ENCODE data around the gene KHK.

The KHK gene

DNA sequence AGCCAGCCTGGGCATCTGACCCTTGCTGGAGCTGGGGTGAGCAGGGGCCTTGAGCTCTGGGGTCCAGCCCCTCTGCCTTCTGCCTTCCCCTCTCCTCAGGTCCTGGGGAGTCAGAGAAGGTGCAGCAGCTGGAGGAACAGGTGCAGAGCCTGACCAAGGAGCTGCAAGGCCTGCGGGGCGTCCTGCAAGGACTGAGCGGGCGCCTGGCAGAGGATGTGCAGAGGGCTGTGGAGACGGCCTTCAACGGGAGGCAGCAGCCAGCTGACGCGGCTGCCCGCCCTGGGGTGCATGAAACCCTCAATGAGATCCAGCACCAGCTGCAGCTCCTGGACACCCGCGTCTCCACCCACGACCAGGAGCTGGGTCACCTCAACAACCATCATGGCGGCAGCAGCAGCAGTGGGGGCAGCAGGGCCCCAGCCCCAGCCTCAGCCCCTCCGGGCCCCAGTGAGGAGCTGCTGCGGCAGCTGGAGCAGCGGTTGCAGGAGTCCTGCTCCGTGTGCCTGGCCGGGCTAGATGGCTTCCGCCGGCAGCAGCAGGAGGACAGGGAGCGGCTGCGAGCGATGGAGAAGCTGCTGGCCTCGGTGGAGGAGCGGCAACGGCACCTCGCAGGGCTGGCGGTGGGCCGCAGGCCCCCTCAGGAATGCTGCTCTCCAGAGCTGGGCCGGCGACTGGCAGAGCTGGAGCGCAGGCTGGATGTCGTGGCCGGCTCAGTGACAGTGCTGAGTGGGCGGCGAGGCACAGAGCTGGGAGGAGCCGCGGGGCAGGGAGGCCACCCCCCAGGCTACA lies 4.4 kb upstream of the KHK start:
- H3K27ac Mint-ChIP-seq = peak overlapping the region; percentile 89
- peaks cover 6% of the 10 kb centered on the region for H3K27me3 Mint-ChIP-seq
- intact Hi-C loops (cut with micrococcal nuclease) = loop anchor here (1.0 to 5.0 kb wide), 3 partner anchors 11 to 120 kb away; partner anchors contain the start of genes AGBL5 and OST4
- H3K9me3 Mint-ChIP-seq = no peaks in the 10 kb centered on the region
- H3K4me3 Mint-ChIP-seq = no peak overlapping the region
- H3K4me1 Mint-ChIP-seq (ENCODE audit: low read depth) = peaks cover 73% of the 10 kb centered on the region
- no peaks in the 10 kb centered on the region for H3K36me3 Mint-ChIP-seq (ENCODE audit: low read depth)

DNA sequence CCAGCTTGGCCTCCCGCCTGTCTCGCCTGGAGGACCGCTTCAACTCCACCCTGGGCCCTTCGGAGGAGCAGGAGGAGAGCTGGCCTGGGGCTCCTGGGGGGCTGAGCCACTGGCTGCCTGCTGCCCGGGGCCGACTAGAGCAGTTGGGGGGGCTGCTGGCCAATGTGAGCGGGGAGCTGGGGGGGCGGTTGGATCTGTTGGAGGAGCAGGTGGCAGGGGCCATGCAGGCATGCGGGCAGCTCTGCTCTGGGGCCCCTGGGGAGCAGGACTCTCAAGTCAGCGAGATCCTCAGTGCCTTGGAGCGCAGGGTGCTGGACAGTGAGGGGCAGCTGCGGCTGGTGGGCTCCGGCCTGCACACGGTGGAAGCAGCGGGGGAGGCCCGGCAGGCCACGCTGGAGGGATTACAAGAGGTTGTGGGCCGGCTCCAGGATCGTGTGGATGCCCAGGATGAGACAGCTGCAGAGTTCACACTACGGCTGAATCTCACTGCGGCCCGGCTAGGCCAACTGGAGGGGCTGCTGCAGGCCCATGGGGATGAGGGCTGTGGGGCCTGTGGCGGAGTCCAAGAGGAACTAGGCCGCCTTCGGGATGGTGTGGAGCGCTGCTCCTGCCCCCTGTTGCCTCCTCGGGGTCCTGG lies 3.7 kb upstream of the KHK start:
- H3K4me1 Mint-ChIP-seq (ENCODE audit: low read depth) = peaks cover 69% of the 10 kb centered on the region
- H3K4me3 Mint-ChIP-seq = no peak overlapping the region
- H3K9me3 Mint-ChIP-seq = no peaks in the 10 kb centered on the region
- H3K27me3 Mint-ChIP-seq = peaks cover 6% of the 10 kb centered on the region
- intact Hi-C loops (cut with micrococcal nuclease) = loop anchor here (5.0 kb wide), 1 partner anchor 121 kb away; no protein-coding TSS in a partner anchor
- H3K27ac Mint-ChIP-seq = peak overlapping the region; percentile 89
- no peaks in the 10 kb centered on the region for H3K36me3 Mint-ChIP-seq (ENCODE audit: low read depth)

- Mint-ChIP-seq H3K4me3 (no peak overlapping the region), H3K36me3 (ENCODE audit: low read depth) (no peaks in the 10 kb centered on the region), H3K27ac (peak overlapping the region; percentile 89), H3K27me3 (peaks cover 3% of the 10 kb centered on the region), H3K9me3 (no peaks in the 10 kb centered on the region), H3K4me1 (ENCODE audit: low read depth) (peaks cover 67% of the 10 kb centered on the region)
- intact Hi-C loops (cut with micrococcal nuclease) = loop anchor here (5.0 kb wide), 1 partner anchor 121 kb away; no protein-coding TSS in a partner anchor
These were observed 2.9 kb upstream of the KHK start for GRCh38 chr2:27083410-27084296.

DNA sequence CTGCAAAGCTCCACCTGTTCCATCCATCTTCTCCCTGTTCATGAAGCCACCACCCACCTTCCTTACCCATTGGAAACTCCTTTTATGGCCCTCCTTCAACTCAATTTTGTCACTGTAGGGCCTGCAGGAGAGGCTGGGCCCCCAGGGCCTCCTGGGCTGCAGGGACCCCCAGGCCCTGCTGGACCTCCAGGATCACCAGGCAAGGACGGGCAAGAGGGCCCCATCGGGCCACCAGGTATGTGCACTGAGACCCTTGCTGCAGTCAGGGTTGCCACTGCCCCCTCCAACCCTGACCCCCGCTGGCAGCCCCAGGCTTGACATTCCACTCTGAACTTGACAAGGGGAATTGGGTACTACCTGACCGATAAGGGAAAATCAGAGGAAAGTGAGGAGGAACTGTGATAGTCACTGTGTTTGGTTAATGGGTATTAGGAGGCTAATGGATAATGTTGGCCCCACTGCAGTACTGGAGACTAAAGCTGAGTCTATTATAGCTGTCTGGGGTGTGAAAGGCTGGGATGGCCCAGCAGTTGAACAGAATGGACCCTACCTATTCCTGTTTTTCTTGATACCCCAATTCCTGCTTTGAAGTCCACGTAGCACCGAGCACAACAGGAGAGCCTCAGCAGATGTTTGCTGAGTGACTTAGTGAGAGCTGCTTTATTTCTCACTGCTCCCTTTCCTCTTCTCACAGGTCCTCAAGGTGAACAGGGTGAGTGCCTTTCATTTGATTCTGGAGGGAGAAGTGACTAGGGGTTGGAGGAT lies 2.1 kb upstream of the KHK start:
- H3K27me3 Mint-ChIP-seq = peaks cover 2% of the 10 kb centered on the region
- H3K9me3 Mint-ChIP-seq = no peaks in the 10 kb centered on the region
- peaks cover 65% of the 10 kb centered on the region for H3K4me1 Mint-ChIP-seq (ENCODE audit: low read depth)
- no peak overlapping the region for H3K4me3 Mint-ChIP-seq
- no peaks in the 10 kb centered on the region for H3K36me3 Mint-ChIP-seq (ENCODE audit: low read depth)
- intact Hi-C loops (cut with micrococcal nuclease) = loop anchor here (5.0 kb wide), 2 partner anchors 122 to 128 kb away; partner anchors contain the start of genes ATRAID and SLC5A6
- H3K27ac Mint-ChIP-seq = peak overlapping the region; percentile 89

DNA sequence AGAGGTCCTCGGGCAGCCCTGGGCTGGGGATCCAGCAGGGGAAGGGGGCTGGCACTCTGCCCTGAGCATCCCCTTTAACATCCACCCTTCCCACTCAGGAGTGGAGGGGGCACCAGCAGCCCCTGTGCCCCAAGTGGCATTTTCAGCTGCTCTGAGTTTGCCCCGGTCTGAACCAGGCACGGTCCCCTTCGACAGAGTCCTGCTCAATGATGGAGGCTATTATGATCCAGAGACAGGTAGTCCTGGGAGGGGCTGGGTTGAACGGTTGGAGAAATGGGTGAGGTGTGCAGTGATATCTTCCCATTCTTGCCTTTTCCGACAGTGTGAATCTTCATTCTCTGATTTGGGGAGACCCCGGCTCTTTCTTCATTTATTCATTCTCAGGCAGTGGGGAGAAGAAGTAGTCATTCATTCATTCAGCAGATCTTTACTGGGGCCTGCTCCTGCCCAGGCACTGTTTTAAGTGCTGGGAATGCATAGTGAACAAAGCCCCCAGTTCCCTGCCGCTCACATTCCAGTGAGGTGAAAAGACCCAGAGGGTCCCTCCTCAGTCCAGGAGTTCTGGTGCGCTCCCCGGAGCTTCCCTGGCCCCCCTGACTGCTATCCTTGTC lies 1.4 kb upstream of the KHK start:
- no peaks in the 10 kb centered on the region for H3K9me3 Mint-ChIP-seq
- peak overlapping the region; percentile 89 for H3K27ac Mint-ChIP-seq
- no peaks in the 10 kb centered on the region for H3K36me3 Mint-ChIP-seq (ENCODE audit: low read depth)
- H3K4me3 Mint-ChIP-seq = peak overlapping the region; percentile 87
- intact Hi-C loops (cut with micrococcal nuclease) = loop anchor here (5.0 kb wide), 1 partner anchor 127 kb away; the partner anchor contains the start of genes ATRAID and SLC5A6
- peaks cover 2% of the 10 kb centered on the region for H3K27me3 Mint-ChIP-seq
- H3K4me1 Mint-ChIP-seq (ENCODE audit: low read depth) = peaks cover 60% of the 10 kb centered on the region

GRCh38 chr2:27085673-27086089 lies 891 bp upstream of the KHK start:
- Mint-ChIP-seq H3K27me3 (peaks cover 2% of the 10 kb centered on the region), H3K27ac (peak overlapping the region; percentile 89), H3K4me3 (peak overlapping the region; percentile 87), H3K9me3 (no peaks in the 10 kb centered on the region), H3K36me3 (ENCODE audit: low read depth) (no peaks in the 10 kb centered on the region), H3K4me1 (ENCODE audit: low read depth) (peaks cover 55% of the 10 kb centered on the region)
- intact Hi-C loops (cut with micrococcal nuclease) = loop anchor here (5.0 kb wide), 1 partner anchor 127 kb away; the partner anchor contains the start of genes ATRAID and SLC5A6

DNA sequence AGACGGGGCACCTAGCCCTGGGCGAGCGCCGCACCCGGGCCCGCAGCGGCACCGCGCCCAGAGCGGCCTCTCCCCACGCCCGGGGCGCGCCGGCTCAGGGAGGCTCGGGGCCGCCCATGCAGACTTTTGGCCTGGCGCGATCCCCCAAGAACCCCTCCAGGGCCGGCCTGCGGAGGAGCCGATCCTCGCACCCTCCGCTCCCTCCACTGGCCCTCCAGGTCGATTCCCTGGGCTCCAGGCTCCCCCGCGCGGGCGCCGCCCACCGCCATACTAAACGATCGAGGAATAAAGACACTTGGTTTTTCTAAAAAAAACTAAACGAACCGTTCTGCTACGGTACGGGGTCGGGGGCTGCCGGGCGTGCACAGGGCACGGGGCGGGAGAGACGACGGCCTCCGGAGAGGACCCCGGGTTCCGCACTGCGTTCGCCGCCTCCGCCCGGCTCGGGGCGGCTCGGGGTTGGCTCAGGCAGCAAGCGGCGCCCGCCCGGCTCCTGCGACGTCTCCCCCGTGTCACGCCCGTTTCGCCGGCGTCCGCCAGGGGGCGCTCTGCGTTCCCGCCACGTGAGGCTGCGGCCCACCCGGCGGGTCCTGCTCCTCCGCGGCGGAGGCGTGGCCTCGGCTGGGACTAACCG lies 365 bp upstream of the KHK start:
- Mint-ChIP-seq H3K27ac (peak overlapping the region; percentile 89), H3K4me3 (peak overlapping the region; percentile 87), H3K36me3 (ENCODE audit: low read depth) (no peaks in the 10 kb centered on the region), H3K9me3 (no peaks in the 10 kb centered on the region), H3K27me3 (peaks cover 2% of the 10 kb centered on the region), H3K4me1 (ENCODE audit: low read depth) (peaks cover 50% of the 10 kb centered on the region)
- intact Hi-C loops (cut with micrococcal nuclease) = loop anchor here (5.0 kb wide), 1 partner anchor 126 kb away; the partner anchor contains the start of genes ATRAID and SLC5A6

DNA sequence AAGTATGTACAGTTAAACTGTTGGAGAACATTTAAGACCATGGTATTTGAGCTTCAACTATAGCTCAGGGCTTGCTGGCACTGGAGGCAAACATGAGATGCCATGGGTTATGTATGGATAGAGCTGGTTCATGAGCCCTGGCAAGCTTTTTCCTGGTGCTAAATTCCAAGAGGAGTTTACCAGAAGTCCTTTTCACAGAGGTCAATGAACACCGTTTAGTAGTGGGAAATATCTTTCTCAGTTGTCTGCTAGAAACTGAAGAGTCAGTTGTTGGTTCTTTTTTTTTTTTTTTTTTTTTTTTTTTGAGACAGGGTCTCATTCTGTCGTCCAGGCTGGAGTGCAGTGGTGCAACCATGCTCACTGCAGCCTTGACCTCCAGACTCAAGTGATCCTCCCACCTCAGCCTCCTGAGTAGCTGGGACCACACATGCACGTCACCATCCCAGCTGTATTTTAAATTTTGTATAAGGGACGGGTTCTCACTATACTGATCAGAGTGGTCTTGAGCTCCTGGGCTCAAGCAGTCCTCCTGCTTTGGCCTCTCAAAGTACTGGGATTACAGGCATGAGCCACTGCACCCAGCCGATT lies 1.3 kb downstream of the KHK start:
- H3K27ac Mint-ChIP-seq = no peak overlapping the region
- H3K9me3 Mint-ChIP-seq = no peaks in the 10 kb centered on the region
- H3K4me3 Mint-ChIP-seq = no peak overlapping the region

DNA sequence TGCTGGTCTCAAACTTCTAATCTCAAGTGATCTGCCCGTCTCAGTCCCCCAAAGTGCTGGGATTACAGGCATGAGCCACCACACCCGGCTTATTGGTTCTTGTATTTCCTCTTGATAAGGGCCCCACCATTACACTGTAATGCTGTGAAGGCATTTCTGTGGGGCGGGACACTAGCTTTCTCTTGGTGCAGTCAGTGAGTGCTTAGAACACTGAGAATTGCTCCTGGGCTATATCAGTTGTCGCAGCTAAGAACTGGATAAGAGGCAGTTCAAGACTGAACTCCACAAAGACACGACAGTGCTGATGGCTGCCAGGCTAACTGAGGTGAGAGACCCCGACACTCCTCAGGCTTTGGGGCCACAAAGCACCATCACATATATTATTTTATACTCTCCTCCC lies 2.1 kb downstream of the KHK start:
- intact Hi-C loops (cut with micrococcal nuclease) = loop anchor here (5.0 kb wide), 1 partner anchor 124 kb away; the partner anchor contains the start of genes ATRAID and SLC5A6
- no peaks in the 10 kb centered on the region for H3K36me3 Mint-ChIP-seq (ENCODE audit: low read depth)
- peaks cover 32% of the 10 kb centered on the region for H3K4me1 Mint-ChIP-seq (ENCODE audit: low read depth)
- no peak overlapping the region for H3K27ac Mint-ChIP-seq
- no peaks in the 10 kb centered on the region for H3K9me3 Mint-ChIP-seq
- no peak overlapping the region for H3K4me3 Mint-ChIP-seq
- peaks cover 2% of the 10 kb centered on the region for H3K27me3 Mint-ChIP-seq

More for the DNA sequence above, 1.3 kb downstream of the KHK start:
- Mint-ChIP-seq H3K36me3 (ENCODE audit: low read depth) (no peaks in the 10 kb centered on the region), H3K4me1 (ENCODE audit: low read depth) (peaks cover 34% of the 10 kb centered on the region), H3K27me3 (peaks cover 2% of the 10 kb centered on the region)
- intact Hi-C loops (cut with micrococcal nuclease) = loop anchor here (5.0 kb wide), 1 partner anchor 124 kb away; the partner anchor contains the start of genes ATRAID and SLC5A6

DNA sequence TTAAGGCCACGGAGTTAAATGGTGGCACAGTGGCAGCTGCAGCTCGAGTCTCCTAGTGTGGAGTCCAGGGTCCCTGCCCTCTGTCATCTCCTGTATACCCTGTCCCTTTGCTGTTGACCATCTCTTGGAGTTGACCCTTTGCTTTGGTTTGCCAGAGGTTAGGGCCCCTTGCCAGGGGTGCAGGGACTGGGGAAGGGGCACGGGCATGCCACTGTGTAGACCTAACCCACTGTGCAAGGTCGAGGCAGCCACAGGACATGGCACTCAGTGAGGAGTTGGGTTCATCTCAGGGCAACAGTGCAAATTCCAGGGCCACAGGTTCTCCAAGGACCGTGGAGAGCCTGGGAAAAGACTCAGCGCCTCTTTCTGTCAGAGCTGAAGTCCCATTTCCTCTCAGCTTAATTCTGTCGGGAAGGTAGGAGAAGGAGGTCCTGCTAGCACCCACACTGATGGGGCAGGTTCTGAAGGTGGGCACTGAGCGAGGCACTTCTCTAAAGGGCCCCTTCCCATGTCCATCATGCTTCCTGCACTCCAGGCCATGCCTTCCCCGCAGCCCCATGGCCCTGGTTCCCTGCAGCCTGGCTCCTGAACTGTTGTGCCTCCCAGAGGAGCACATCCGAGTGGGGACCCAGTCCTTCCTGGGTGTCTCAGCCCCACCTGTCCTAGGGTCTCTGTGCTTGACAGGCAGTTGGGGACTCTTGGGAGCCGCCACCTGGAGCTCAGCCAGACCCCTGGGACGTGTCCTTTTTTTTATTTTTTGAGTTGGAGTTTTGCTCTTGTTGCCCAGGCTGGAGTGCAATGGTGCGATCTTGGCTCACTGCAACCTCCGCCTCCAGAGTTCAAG lies 2.8 kb downstream of the KHK start:
- H3K27me3 Mint-ChIP-seq = peaks cover 2% of the 10 kb centered on the region
- intact Hi-C loops (cut with micrococcal nuclease) = loop anchor here (5.0 kb wide), 1 partner anchor 123 kb away; the partner anchor contains the start of genes ATRAID and SLC5A6
- H3K36me3 Mint-ChIP-seq (ENCODE audit: low read depth) = no peaks in the 10 kb centered on the region
- no peaks in the 10 kb centered on the region for H3K9me3 Mint-ChIP-seq
- H3K27ac Mint-ChIP-seq = no peak overlapping the region
- H3K4me1 Mint-ChIP-seq (ENCODE audit: low read depth) = peaks cover 28% of the 10 kb centered on the region
- no peak overlapping the region for H3K4me3 Mint-ChIP-seq

Measured in dendritic cell treated with granulocyte-macrophage colony-stimulating factor and Interleukin-4, amounts not matched to agents 40 ng/mL and 50 ng/mL, for 4 days (primary cell).